ENCODE results near the gene MPO.

Gene MPO, protein sequence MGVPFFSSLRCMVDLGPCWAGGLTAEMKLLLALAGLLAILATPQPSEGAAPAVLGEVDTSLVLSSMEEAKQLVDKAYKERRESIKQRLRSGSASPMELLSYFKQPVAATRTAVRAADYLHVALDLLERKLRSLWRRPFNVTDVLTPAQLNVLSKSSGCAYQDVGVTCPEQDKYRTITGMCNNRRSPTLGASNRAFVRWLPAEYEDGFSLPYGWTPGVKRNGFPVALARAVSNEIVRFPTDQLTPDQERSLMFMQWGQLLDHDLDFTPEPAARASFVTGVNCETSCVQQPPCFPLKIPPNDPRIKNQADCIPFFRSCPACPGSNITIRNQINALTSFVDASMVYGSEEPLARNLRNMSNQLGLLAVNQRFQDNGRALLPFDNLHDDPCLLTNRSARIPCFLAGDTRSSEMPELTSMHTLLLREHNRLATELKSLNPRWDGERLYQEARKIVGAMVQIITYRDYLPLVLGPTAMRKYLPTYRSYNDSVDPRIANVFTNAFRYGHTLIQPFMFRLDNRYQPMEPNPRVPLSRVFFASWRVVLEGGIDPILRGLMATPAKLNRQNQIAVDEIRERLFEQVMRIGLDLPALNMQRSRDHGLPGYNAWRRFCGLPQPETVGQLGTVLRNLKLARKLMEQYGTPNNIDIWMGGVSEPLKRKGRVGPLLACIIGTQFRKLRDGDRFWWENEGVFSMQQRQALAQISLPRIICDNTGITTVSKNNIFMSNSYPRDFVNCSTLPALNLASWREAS

DNA sequence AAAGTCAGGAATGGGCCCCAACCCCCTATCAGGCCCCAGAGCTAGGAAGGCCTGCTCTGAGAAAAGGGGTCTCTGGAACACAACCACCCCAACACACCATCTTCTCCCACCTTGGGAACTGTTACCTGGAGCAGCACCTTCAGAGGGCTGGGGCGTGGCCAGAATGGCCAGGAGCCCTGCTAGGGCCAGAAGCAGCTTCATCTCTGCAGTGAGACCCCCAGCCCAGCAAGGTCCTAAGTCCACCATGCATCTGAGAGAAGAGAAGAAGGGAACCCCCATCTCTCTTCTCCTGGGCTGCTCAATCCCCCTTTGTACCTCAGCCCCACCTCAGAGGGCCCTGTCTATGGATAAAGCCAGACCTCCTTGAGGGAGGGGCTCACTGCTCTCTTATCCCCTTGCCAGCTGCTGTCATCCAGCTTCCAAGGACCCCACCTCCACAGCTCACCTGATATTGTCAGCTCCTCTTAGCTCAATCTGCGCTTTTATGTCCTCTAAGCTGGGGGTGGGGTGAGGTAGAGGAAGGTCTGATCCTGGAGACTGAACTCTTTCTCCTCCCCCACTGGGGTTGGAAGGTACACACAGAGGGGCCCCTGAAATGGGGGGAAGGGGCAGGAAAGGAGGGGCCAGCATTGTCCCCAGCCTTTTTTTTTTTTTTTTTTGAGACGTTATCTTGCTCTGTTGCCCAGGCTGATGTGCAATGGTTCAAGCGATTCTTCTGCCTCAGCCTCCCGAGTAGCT lies at the start of gene MPO:
Gene MPO, minus strand, starts transcription at position 456 of the 738 bp plus-strand sequence. Its CDS starts 177 bp downstream, at position 279.
- no peak for DNase-seq (ENCODE audit: low read depth, low spot score)

GRCh38 chr17:58329810-58330537 lies 49.2 kb upstream of the MPO start:
- no peak for DNase-seq (ENCODE audit: low read depth, low spot score)

DNA sequence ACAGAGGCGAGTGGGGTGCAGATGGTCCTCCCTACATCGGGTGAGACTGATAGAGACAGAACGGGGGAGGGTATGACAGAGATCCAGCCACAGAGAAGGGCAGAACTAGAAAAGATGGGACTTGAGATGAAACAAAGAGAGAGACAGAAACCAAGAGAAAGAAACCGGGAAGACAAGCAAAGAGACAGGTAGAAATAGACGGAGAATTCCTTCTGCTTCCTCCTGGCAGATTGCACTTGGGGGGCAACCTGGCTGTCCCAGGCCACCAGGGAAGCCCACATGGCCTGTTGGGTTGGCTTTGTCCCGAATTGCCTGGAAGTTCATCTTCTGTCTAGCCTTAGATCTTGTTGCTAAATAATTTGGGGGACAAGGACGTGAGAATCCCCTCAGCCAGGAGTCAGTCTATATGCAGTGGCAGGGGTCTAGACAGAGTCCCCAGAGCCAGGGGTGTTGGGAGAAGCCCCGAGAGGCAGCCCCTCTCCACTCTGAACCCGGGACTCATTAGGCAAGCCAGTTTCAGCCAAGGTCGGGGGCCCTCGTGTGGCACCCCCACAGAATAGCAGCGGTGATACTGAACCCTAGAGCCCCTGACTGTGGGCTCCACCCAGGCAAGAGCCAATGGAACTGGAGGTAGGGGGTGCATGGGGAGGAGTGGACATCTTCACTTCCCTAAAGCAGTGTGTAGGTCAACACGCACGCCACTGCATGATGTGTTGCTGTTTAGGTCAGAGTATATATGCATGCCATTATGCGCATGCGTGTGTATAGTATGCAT lies 48.5 kb upstream of the MPO start:
- no peak for DNase-seq (ENCODE audit: low read depth, low spot score)

DNA sequence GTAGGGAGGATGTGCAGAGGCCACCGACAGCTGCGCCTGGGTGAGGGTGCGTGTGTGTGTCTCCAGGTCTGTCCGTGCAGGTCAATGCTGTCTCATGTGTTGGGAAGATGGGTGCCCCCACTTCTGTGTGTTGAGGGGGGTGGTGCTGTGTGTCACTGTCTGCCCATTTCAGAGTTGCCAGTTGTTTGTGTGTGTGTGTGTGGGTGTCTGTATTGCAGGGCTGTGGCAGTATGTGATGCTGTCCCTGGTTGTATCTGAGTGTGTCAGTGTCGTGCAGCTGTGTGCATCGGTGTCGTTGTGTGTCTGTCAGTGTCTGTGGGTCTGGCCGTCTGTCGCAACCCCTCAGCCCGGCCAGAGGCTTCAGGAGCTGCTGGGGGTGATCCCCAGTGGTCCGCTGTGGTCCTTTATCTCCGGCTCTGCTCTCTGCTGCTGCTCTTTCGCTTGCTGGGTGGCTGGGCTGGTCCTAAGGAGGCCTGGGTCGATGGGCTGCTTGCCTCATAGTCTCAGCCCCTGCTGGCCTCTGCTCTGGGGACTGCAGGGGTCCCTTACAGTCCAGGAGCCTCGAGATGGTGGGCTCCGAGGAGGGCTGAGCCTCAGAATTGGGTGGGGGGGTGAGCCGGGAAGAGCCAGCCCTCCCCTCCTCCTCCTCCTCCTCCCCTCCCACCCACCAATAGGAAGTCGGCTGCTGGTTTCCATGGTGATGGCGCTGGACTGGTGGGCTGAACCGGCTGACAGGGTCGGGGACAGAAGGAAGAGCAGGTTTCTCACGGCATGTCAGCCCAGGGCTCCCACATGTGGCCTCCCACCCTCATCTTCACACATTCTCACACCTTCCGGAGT lies 47.7 kb upstream of the MPO start, which contains the start of gene TSPOAP1:
Gene TSPOAP1, minus strand, starts transcription at position 601 of the 840 bp plus-strand sequence. CDS start 875 bp downstream, outside the sequence.
- no peak for DNase-seq (ENCODE audit: low read depth, low spot score)

DNA sequence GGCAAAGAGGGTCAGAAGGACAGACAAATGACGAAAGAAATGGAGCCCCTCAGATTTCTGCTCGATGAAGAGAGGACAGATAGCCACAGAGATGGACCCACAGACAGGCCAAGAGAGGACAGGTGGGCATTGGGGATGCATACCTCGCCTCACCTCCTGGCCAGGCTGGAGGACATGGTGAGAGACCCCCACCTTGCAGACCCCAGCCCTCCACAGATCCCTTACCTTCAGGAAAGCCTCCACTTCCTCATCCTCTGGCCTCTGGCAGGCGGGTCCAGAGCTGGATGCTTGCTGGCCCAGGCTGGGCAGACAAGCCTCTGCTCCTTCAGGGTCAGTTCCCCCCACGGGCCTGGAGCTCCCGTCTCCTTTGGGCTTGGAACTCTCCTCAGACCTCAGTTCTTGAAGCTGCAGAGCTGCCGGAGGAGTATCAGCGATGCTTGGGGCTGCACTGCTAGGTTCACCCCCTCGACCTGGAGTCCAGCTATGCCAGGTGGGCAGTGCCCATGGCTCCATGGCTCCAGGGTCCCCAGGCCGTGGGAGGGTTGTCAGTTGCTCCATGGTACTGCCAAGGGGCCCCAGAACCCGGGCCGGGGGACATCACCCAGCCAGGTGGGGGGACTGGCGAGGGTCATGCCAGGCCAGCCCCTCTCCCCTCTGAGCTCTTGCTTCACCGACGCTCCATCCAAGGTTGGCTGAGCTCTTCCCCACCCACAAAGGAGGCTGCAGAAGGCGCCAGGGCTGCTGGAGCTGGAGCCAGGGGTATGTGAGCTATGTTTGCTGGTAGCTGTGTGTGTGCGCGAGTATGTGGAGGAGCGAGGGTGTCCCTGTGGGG lies 46.8 kb upstream of the MPO start:
- DNase-seq (ENCODE audit: low read depth, low spot score), result no peak

- no peak for DNase-seq (ENCODE audit: low read depth, low spot score)
Measured at GRCh38 chr17:58326609-58327362, 46.1 kb upstream of the MPO start.

DNA sequence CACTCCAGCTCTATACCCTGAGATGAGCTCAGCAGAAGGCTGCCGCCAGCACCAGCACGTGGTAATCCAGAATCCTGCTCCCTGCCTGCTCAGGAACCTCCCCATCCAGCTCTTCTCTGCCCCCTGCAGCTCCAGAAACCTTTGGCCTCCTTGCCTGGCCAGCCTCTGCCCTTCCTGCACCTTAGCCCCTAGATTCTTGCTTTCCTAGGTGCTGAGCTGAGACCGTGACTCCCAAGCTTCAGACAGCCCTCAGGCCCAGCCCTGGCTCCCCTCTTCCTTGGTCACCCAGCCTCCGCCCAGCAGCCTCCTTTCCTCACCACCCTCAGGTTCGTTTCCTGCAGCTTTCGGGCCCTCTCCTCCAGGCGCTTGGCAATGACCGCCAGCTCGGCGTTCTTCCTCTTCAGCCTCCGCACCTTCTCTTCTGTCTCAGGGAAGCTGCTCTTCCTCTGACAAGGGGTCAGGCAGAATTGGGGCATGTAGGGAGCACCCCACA lies 45.3 kb upstream of the MPO start:
- DNase-seq (ENCODE audit: low read depth, low spot score), result no peak

DNA sequence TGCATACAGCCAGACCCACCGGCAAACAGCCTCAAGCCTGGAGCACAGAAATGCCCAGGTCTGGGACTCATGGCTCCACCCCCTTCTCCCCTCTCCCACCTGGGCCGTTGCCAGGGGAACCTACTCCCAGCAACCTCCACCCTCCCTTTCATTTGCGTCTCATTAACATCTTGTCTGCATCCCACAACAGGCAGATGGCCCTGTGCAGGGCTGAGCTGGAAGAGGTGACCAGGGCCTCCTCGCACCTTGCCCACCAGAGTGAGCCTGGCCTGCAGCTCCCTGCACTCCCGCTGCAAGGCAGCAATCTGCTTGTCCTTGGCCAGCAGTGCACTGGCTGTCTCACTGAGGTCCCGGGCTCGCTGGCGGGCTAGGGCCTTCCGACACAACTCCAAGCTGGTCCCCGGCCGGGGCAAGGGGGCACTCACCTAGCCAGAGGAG lies 44.6 kb upstream of the MPO start:
- DNase-seq (ENCODE audit: low read depth, low spot score), result no peak

- DNase-seq (ENCODE audit: low read depth, low spot score), result no peak
Measured at GRCh38 chr17:58324409-58325288, 43.9 kb upstream of the MPO start.

DNA sequence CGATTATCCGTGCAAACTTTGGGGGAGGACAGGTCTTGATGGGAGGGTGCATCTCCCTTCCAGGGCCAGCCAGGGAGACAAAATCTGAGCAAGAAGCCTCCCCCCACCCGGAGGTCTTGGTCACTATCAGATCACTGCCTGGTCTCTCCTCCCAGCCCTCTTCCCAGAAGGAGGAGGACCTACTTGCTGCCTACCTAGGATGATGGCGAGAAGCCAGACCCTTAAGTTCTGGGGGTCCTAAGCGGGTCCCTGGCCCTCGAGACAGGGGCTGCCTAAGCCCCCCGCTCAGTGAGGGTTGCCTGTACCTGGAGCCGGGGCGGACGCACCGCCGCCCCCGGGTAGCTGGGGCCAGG lies 43.3 kb upstream of the MPO start:
- DNase-seq (ENCODE audit: low read depth, low spot score), result no peak

- DNase-seq (ENCODE audit: low read depth, low spot score), result no peak
Measured at GRCh38 chr17:58323366-58324055, 42.8 kb upstream of the MPO start.

DNA sequence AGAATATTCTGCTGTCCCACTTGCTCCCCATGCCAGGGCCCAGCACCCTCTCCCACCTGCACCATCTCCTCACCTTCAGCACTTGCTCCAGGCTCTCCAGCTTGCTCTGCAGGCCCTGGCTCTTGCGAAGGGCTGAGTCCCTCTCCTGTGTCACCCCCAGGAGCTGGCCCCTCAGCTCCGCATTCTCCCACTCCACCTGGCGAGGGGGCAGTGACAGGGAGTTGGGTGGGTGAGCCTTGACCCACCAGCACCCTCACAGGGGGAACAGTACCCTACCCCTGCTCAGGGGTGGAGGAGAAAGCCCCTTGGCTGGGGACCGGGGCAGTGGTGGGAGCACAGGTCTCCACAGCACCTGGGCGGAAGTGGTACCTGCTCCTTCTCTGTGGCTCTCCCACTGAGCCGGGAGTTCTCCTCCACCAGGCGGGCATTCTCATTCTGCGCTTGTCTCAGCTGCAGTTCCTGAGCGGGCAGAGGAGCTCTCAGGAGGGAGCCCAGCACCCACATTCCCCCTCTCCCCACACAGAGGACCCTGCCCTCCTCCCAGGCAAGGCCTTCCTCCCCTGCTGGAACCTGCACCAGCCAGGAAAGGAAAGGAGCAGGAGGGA lies 41.9 kb upstream of the MPO start:
- no peak for DNase-seq (ENCODE audit: low read depth, low spot score)

DNA sequence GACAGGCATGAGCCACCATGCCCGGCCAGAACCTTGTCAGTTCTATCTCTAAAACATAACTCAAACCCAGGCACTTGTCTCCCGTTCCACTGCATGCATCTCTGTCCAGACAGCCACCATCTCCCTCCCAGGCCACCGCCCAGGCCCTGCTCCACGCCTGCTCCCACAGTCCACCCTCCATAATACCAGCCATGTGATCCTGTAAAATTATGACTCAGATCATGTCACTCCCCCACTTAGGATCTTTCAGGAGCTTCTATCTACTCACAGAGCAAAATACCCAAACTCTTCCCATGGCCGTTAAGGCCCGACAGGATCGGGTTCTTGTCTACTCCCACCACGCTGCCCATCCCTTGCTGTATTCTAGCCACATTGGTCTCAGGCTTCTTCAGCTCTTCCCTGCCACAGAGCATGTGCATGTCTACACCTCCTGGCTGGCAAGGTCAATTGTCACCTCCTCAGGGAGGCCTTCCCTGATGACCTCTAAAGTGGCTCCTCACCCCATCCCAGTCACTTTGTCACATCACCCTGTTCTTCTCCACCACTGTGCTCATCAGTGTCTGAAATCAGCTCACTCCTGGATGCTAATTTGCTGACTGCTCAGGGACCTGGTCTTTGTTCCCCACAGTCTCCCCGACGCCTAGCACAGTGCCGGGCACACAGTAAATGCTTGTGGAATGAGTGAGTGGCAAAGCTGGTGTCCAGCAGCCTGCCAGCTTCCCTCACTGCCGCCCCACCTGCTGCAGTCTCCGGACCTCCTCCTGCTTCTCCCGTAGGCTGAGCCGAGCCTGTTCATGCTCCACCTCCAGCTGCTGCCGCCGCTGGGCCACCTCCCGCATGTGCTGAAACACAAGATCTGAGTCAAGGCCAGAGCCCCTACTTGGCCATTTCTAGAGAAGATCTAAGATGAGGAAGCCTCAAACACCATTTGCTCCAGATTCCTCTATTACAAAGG lies 41.1 kb upstream of the MPO start:
- no peak for DNase-seq (ENCODE audit: low read depth, low spot score)

GRCh38 chr17:58320570-58321323 lies 40.0 kb upstream of the MPO start:
- no peak for DNase-seq (ENCODE audit: low read depth, low spot score)
